ENCODE results near the gene CCL7.

Gene CCL7

DNA sequence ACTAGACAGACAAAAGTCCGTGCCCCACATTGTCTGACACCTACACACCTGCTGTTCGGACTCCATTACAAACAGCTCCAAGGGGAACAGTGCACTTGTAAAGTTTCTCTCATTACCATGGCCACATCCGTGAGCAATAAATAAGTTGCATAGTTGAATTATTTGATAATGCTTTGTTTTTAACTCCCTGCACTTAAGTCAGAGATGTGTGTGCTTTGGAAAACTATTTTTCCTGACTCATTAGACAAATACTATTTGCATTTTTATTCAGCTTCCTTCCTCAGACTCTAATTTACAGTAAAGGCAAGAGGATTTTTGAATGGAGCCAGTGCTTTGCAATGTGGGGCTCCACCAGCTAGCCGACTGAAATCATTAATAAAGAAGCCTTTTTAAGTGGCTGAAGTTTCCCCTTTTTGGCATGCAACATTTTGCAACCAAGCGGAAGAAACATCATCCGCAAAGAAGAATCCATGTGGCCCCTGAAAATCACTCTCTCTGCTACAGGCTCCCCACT is 21.5 kb upstream of the CCL7 start:
- no peak for DNase-seq

DNA sequence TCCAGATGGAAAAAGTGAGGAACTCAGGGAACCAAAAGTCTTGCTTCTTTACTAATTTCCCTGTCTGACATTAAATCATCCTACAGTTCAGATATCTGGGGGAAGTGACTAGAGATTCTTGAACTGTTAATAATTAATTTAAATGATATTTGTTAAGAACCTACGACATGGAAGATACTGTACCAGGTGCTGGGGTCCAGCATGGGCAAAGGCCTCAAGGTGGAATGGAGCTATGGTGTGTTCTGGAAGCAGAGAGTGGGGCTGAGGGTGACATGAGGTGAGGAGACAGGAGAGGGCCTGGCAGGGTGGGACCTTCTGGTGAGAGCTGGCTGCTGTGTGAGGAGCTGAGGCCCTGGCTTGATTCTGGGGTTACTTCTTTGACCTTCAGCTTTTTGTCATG is 21.0 kb upstream of the CCL7 start:
- DNase-seq = no peak

DNA sequence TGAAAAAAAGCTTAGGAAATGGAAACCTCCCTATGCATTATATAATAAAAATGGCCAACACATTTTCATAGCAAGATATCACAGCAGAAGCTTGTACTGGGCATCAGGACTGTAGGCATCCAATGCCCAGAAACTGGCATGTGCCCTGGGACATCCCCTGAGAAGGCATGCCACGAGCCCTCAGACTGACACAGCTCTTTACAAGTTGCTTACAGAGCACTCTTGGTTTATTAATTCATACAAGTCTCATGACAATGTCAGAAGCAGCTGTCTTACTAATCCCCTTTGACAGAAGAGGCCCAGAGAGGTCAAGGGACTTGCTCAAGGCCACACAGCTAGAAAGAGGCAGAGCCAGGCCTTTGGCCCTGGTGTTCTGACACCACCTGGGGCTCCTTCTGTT is 20.5 kb upstream of the CCL7 start:
- no peak for DNase-seq

DNA sequence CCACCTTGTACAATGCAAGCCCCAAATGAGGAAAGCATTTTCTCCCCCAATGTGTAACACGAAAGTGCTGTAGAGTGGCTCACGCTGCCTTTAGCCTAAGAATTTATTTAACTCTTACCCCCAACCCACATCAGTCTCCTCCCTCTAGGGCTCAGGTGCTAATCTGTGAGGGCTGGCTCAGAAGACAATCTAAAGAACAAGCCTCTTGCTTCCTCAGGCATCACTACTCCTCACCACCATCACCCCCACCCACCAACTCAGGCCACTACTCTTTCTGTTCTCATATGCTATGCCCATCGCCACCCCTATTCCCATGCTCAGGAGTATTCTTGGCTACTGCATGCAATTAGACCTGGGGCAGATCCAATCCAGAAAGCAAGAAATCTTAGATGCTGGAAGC is 18.8 kb upstream of the CCL7 start:
- DNase-seq = no peak

DNA sequence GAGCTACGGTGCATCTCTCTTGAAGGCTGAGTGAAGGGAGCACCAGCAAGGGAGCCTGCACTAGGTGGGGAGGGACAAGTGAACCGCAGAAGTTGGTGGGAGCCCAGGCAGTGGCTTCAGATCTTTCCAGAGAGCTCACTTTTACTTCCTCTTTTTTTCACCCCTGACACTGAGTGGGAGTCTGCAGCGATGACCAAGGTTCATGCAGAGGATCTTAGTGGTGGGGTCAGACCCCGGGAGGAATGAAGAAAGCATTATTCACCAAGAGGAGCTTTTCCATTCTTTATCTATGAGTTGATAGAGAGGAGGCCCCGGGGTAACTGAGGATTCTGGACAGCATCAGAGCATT is 18.0 kb upstream of the CCL7 start:
- DNase-seq = no peak

DNA sequence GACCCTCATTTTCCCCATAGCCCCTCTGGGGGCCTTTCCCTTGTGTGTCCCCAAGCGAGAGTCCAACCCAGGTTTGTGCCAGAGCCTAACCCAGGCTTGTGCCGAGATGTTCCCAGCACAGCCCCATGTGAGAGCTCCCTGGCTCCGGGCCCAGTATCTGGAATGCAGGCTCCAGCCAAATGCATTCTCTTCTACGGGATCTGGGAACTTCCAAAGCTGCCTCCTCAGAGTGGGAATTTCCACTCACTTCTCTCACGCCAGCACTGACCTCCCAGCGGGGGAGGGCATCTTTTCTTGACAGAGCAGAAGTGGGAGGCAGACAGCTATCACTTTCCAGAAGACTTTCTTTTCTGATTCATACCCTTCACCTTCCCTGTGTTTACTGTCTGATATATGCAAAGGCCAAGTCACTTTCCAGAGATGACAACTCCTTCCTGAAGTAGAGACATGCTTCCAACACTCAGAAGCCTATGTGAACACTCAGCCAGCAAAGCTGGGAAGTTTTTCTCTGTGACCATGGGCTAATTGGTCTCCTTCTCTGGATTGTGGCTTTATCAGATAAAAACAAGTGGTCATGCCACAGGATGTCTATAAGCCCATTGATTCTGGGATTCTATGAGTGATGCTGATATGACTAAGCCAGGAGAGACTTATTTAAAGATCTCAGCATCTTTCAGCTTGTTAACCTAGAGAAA is 17.4 kb upstream of the CCL7 start:
- DNase-seq = no peak

DNA sequence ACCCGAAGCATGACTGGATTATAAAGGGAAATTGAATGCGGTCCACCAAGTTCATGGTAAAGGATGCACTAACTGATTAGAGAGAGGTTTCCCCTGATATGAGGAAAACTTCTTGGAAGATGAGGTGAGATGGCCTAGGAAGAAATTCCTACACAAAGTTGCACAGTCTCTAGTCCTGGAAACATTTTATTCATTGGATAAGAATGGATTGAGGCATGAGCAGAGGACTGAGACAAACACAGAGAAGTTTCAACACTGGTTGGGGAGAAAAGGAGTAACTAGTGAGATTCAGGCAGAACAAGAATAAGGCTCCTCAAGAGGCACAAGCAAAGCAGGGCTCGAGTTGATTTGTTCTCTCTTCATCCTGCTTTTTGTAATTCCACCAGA is 16.9 kb upstream of the CCL7 start:
- DNase-seq = no peak

DNA sequence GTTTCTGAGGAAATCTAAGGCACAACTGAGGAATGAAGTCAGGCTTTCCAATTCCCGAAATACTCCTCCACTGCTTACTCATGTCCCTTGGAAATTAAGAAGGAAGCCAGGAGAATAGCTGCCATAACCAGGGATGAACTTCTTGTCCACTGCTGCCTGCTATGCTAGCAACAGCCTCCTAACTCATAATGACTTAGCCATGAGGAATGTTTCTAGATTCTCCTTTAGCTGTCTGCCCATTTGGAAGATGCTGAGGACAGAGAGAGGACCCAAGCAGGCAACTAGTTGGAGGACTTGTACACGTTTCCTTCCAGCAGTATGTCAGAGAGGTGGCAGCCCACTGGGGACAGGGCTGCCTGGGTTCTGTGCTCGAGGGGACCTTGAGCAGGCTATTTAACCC is 15.9 kb upstream of the CCL7 start:
- no peak for DNase-seq

DNA sequence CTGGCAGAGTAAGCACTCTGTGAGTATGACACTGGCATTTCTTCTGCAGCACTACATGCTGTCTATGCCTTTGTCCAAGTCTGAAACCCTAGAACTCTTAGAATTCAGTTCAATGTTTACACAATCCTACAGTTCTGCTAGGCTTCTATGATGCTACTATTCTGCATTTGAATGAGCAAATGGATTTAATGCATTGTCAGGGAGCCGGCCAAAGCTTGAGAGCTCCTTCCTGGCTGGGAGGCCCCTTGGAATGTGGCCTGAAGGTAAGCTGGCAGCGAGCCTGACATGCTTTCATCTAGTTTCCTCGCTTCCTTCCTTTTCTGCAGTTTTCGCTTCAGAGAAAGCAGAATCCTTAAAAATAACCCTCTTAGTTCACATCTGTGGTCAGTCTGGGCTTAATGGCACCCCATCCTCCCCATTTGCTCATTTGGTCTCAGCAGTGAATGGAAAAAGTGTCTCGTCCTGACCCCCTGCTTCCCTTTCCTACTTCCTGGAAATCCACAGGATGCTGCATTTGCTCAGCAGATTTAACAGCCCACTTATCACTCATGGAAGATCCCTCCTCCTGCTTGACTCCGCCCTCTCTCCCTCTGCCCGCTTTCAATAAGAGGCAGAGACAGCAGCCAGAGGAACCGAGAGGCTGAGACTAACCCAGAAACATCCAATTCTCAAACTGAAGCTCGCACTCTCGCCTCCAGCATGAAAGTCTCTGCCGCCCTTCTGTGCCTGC is 15.2 kb upstream of the CCL7 start, which contains the start of gene CCL2:
Gene CCL2, plus strand, starts transcription at position 635 of the 730 bp plus-strand sequence. Its CDS starts 65 bp downstream, at position 700.
- DNase-seq = no peak

DNA sequence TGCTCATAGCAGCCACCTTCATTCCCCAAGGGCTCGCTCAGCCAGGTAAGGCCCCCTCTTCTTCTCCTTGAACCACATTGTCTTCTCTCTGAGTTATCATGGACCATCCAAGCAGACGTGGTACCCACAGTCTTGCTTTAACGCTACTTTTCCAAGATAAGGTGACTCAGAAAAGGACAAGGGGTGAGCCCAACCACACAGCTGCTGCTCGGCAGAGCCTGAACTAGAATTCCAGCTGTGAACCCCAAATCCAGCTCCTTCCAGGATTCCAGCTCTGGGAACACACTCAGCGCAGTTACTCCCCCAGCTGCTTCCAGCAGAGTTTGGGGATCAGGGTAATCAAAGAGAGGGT is 14.7 kb upstream of the CCL7 start:
- DNase-seq = no peak

DNA sequence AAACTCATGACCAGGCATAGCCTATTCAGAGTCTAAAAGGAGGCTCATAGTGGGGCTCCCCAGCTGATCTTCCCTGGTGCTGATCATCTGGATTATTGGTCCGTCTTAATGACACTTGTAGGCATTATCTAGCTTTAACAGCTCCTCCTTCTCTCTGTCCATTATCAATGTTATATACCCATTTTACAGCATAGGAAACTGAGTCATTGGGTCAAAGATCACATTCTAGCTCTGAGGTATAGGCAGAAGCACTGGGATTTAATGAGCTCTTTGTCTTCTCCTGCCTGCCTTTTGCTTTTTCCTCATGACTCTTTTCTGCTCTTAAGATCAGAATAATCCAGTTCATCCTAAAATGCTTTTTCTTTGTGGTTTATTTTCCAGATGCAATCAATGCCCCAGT is 14.2 kb upstream of the CCL7 start:
- DNase-seq = no peak

DNA sequence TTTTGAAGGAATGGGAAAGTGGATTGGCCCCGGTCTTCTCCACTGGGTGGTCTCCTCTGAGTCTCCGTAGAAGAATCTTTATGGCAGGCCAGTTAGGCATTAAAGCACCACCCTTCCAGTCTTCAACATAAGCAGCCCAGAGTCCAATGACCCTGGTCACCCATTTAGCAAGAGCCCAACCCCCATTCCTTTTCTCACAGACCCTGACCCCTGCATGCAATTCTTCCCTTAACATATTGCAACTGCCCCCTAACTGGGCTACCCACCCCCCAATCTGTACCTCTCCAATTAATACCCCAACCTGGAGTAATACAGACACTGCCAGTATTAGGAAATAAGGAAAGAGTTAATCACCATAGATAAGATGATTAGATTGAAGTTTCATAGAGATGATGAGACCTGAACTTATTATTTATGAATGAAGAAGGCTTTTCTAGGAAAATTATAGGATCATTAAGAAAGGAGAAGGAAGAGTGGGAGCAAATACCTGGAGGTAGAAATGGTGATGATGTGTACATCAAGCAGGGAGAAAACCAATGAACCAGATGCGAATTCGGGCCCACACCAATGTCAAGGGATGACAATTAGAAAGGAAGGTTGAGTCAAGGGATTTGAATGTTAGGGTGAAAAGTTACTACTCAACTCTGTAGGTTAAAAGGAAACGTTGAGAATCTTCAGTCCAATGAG is 12.6 kb upstream of the CCL7 start:
- DNase-seq = no peak

DNA sequence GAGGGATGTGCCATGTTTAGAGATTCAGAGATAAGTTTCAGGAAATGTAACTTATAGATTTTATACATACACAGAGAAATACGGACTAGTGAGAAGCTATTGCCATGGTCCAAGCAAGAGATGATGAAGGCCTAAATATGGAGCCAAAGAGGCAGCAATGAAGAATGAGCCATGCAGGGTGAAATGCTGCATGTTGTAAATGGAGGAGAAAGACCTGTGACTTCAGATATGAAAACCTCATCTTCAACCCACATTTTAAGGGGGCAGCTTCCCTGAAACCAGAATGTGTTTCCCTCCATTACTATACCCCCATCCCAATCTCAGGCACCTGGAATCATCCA is 12.1 kb upstream of the CCL7 start:
- DNase-seq = no peak

DNA sequence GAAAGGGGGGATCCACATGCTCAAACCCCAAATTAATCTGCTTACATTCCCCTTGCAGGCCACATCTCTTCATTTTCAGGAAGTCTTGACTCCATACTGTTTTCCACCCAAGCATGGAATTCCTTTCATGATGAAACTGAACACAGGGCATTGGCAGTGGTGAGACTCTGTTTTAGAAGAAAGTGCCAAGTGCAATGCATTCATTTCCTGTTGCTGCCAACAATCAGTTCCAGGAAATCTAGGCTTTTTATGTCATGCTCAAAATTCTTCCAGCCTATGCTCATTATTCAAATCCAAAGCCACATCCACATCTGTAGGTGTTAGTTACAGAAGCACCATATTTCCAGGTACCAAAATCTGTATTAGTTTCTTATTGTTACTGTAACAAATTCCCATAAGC is 10.9 kb upstream of the CCL7 start:
- DNase-seq = no peak

DNA sequence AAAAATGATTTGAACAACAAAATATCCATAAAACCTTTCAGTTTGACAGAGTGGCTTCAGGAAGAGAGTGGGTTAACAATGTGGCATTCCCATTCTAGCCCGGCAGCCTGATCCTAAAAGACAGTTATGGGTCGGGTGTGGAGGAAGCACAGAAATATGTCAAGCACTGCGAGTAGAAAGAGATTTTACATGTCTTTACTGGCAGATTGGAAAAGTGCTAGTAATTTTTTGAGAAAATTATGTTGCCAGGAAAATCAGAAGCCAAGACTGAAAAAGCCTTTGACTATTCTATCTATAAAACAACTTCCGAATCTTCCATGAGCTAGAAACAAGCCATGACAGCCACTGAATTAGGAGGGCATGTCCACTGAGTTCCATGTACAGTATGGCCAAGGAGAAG is 9.2 kb upstream of the CCL7 start:
- no peak for DNase-seq

DNA sequence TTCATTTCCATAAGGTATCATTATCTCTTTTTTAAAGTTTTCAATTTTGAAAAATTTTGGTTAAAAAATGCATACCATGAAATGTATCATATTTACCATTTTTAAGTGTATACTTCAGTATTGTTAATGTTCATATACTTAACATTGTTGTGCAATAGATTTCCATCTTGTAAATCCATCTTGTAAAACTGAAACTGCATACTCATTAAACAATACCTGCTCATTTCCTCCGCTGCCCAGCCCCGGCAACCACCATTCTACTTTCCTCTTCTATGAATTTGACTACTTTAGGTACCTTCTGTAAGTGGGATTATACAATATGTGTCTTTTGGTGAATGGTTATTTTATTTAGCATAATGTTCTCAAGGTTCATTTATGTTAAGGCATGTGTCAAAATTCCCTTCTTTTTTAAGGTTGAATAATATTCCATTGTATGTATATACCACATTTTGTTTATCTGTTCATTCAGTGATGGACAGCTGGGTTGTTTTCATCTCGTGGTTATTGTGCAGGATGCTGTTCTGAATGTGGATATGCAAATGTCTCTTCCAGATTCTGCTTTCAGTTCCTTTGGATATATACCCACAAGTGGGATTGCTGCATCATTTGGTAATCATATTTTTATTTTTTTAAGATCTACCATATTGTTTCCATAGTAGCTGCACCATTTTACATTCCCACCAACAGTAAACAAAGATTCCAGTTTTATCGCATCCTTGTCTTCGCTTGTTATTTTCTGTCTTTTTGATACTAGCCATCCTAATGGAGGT is 8.3 kb upstream of the CCL7 start:
- DNase-seq = no peak

DNA sequence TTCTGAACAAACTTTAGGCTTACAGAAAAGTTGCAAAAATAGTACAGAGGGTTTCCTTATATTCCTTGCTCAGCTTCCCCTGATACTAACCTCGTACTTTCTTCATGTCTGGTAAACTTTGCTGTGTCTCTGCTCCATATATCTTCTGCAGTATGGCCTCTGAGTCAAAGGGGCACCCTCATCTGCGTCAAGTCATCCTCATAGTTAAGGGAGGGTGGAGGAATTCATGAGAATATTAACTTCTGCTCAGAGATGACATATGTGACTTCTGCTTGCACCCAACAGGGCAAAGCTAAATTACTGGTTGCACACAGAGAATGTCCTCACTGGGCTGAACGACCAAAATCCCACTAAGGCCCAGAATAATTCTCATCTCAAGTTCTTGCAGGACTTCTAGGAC is 4.3 kb upstream of the CCL7 start:
- DNase-seq = no peak

DNA sequence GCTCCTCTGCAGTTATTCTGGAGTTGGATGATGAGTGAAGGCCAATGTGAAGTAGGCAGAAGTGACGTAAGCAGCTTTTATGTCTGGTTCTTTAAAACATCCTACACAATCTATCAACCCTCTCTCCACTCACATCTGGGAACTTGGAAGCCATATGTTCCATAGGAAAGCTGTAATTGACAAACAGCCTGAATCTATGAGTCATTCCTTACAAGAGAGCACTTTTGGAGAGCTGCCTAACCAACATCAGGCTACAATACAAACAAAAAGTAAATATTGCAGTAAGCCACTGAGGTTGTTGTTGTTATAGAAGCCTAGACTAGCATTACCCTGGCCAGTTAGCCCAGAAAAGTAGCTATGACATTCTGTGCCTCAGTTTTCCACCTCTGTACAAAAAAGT is 5.9 kb downstream of the CCL7 start:
- no peak for DNase-seq

DNA sequence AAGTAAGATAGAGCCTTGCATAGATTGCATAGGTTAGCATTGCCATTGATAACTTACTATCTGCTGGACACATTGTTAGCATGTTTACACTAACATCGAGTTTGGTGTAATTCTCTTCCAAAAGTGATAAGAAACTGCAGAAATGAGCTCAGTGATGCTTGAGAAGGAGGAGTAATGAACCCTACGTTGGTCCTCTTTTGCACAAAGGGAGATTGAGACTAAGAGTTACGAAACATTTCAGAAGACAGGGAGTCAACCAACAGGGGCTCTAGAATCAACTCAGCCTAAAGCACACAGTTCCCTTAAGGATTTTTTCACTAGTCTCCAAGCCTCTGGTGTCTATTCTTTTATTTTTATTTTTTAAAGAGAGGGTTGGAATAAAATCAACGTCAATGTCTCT is 6.8 kb downstream of the CCL7 start:
- DNase-seq = no peak

DNA sequence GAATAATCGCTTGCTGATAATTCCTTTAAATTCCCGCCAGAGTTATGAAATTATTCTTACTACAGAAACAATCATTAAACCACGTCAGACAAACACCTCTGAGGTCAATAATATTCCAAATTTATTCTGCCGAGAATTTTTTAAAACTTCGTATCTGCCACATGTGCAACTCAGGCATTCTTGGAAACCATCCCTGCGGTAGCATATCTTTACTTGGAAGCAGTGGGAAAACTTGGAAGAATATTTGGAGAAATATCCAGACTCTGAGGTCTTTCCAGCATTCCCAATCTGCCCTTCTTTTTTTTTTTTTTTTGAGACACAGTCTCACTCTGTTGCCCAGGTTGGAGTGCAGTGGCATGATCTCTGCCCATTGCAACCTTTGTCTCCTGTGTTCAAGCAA is 13.6 kb downstream of the CCL7 start:
- no peak for DNase-seq

DNA sequence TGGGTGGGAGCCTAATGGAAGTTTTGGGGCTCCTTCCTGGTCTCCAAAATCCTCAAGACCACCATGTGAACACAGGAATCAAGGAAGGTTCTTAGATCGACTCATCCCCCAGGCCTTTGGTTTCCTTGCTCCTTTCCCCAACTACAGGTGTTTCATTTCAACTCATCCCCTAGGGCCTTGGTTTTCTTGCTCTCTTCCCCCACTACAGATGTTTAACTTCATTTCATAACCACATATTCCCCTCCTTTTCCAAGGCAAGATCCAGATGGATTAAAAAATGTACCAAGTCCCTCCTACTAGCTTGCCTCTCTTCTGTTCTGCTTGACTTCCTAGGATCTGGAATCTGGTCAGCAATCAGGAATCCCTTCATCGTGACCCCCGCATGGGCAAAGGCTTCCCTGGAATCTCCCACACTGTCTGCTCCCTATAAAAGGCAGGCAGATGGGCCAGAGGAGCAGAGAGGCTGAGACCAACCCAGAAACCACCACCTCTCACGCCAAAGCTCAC is 15.3 kb downstream of the CCL7 start, which contains the start of gene CCL11:
Gene CCL11, plus strand, starts transcription at position 457 of the 507 bp plus-strand sequence. CDS start 67 bp downstream, outside the sequence.
- no peak for DNase-seq

DNA sequence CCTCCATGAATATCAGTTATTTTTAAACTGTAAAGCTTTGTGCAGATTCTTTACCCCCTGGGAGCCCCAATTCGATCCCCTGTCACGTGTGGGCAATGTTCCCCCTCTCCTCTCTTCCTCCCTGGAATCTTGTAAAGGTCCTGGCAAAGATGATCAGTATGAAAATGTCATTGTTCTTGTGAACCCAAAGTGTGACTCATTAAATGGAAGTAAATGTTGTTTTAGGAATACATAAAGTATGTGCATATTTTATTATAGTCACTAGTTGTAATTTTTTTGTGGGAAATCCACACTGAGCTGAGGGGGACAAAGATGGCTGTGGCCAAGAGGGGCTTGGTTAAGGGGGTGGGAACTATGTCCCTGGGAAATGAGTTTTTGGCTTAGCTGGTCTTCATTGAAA is 17.9 kb downstream of the CCL7 start:
- DNase-seq = no peak

DNA sequence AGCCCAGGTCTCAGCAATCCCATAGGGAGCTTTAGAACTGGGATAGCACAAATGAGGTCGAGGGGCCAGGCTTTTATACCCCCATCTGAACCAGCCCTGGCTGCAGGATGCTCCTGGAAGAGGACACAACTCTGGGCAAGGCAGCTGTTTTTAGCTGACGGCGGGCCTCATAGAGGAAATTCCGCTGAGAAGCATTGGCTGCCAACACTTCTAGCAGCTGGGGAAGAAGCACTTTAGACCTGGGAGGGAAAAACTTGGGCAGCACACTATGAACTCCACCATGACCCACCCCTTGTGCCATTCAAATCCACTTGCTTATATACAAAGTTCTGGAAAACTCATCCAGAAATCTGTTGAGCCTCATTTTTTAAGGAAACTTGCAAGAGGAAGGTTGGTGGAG is 20.6 kb downstream of the CCL7 start:
- no peak for DNase-seq
